HCT116 (cell line): ENCODE data around the gene TFEB.

Experiments
- CTCF ChIP-seq, 3 experiments: fragments of 200-600 bp in 1 of 3; sonication (generic) in 1 of 3; IDR thresholded peaks in 2 of 3; conservative IDR thresholded peaks in 1 of 3; 2 replicates each; pipeline ENCODE4 v1.5.1; 2012 to 2017; ENCODE audit warnings: low read depth in 2 of 3, low read length in 2 of 3, antibody characterized with exemption in 1 of 3, borderline replicate concordance in 1 of 3, control low read depth in 1 of 3, mild to moderate bottlenecking in 1 of 3, mixed read lengths in 1 of 3, mixed run types in 1 of 3, moderate library complexity in 1 of 3; ENCODE audit not compliant: insufficient read depth in 1 of 3
- EZH2 ChIP-seq: fragments of 200-600 bp; sonication (generic); IDR thresholded peaks from 2 replicates; pipeline ENCODE4 v1.6.1; 2017; ENCODE audit warnings: antibody characterized with exemption, mixed run types
- MAX ChIP-seq: IDR thresholded peaks from 2 replicates; pipeline ENCODE4 v1.6.1; 2012
- POLR2A ChIP-seq: IDR thresholded peaks from 2 replicates; pipeline ENCODE4 v1.7.0; 2011; ENCODE audit warnings: borderline replicate concordance; ENCODE audit not compliant: insufficient read depth, insufficient read length; ENCODE audit errors: extremely low read depth
- REST ChIP-seq: IDR thresholded peaks from 2 replicates; pipeline ENCODE4 v1.6.1; 2012; ENCODE audit warnings: low read depth
- SRF ChIP-seq: IDR thresholded peaks from 2 replicates; pipeline ENCODE4 v1.6.1; 2012; ENCODE audit warnings: low read depth
- YY1 ChIP-seq: IDR thresholded peaks from 2 replicates; pipeline ENCODE4 v1.6.1; 2011; ENCODE audit warnings: low read length, low read depth, moderate library complexity, mild to moderate bottlenecking; ENCODE audit not compliant: insufficient replicate concordance; ENCODE audit errors: extremely low read depth

- TF ChIP-seq CTCF (IDR thresholded peaks at IDR 0.05 in 2 of 3, conservative IDR thresholded peaks at IDR 0.05 in 1 of 3; ENCODE audit: borderline replicate concordance in 1 of 3, insufficient read depth in 1 of 3, low read depth in 2 of 3, low read length in 2 of 3) = no peak
- TF ChIP-seq EZH2 = no peak
- TF ChIP-seq SRF = no peak
- no peak for TF ChIP-seq POLR2A
- no peak for TF ChIP-seq YY1
- TF ChIP-seq MAX = no peak
- no peak for TF ChIP-seq REST
Observed at GRCh38 chr6:41635365-41635764, 100.0 kb downstream of the TFEB start.
